ENCODE results near the gene ZNF653.

DNA sequence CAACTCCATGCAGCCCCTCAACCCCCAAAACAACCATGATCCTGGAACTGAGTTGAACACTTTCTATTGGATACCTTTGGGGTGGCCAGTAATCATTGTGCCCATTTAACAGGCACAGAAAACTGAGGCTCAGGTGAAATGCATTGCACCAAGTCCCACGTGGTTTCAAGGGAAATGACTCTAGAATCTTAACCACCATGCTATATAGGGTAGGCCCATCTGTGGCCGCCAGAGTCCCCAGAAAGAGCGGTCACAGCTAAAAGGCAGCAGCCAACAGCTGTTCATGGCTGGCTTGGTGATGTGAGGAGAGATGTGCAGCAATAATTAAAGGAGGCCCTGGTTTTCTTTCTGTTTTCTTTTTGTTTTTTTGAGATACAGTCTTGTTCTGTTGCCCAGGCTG lies 35.6 kb upstream of the ZNF653 start:
- TF ChIP-seq, protein P1, sequence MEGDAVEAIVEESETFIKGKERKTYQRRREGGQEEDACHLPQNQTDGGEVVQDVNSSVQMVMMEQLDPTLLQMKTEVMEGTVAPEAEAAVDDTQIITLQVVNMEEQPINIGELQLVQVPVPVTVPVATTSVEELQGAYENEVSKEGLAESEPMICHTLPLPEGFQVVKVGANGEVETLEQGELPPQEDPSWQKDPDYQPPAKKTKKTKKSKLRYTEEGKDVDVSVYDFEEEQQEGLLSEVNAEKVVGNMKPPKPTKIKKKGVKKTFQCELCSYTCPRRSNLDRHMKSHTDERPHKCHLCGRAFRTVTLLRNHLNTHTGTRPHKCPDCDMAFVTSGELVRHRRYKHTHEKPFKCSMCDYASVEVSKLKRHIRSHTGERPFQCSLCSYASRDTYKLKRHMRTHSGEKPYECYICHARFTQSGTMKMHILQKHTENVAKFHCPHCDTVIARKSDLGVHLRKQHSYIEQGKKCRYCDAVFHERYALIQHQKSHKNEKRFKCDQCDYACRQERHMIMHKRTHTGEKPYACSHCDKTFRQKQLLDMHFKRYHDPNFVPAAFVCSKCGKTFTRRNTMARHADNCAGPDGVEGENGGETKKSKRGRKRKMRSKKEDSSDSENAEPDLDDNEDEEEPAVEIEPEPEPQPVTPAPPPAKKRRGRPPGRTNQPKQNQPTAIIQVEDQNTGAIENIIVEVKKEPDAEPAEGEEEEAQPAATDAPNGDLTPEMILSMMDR (IDR thresholded peaks at IDR 0.05; ENCODE audit: extremely low read depth in 1 of 2, insufficient read depth in 1 of 2, low read depth in 1 of 2, low read length in 2 of 2) = no peak
- TF ChIP-seq POLR2A (IDR thresholded peaks at IDR 0.05; ENCODE audit: low read depth, low read length) (no peak), EZH2 (IDR thresholded peaks at IDR 0.05; ENCODE audit: borderline replicate concordance, low read depth, low read length, severe bottlenecking) (no peak), JUN (IDR thresholded peaks at IDR 0.05; ENCODE audit: borderline replicate concordance, insufficient read depth, insufficient read length, low read depth) (no peak)
- TF ChIP-seq, protein P2, sequence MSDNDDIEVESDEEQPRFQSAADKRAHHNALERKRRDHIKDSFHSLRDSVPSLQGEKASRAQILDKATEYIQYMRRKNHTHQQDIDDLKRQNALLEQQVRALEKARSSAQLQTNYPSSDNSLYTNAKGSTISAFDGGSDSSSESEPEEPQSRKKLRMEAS (IDR thresholded peaks at IDR 0.05; ENCODE audit: insufficient read depth, insufficient read length) = no peak
